H1 (cell line): ENCODE data around the gene COL1A1. TPM values are rescaled to one million over a fixed set of nuclear protein-coding genes. Genes with fewer than 3 reads are reported as not detected.
A peak's percentile ranks its signal among the peaks of the same experiment; 100 is the strongest.

ENCODE experiments used
- CTCF ChIA-PET: fragments of 300-600 bp; sonication (Branson Sonifier 250); formaldehyde crosslinking; loops from one replicate; lab custom pipeline; 2021; ENCODE audit not compliant: partially characterized antibody; lab: Charles Lee
- POLR2A ChIA-PET: fragments of 300-600 bp; sonication (Branson Sonifier 250); formaldehyde crosslinking; loops from one replicate; lab custom pipeline; 2021; ENCODE audit warnings: inconsistent platforms; ENCODE audit not compliant: partially characterized antibody; lab: Charles Lee
- DNase-seq, 2 experiments: peaks; one replicate each; pipeline versions ENCODE4 v3.0.0 to v3.0.0-alpha.2; 2010 to 2022; ENCODE audit warnings: low spot score in 2 of 2, low read depth in 1 of 2, mixed read lengths in 1 of 2
- FAIRE-seq: peaks from 2 replicates; lab custom pipeline; 2011; peaks lifted over from hg19 to GRCh38; lab: Jason Lieb, UNC
- H2AFZ ChIP-seq: 2 replicates; pipeline ENCODE4 v1.8.1; 2012; ENCODE audit warnings: low read length, inconsistent platforms
- H2AK5ac ChIP-seq: 2 replicates; pipeline ENCODE4 v1.6.1; 2013; ENCODE audit warnings: low read depth, low read length
- H2BK120ac ChIP-seq: replicated peaks from 2 replicates; pipeline ENCODE3; 2013; ENCODE audit warnings: low read depth, low read length, inconsistent platforms
- H2BK12ac ChIP-seq: 2 replicates; pipeline ENCODE4 v1.6.1; 2013; ENCODE audit warnings: low read depth, low read length
- H2BK15ac ChIP-seq: 2 replicates; pipeline ENCODE4 v1.6.1; 2013; ENCODE audit warnings: low read length
- H2BK20ac ChIP-seq: 2 replicates; pipeline ENCODE4 v1.6.1; 2013; ENCODE audit warnings: low read length
- H2BK5ac ChIP-seq: 2 replicates; pipeline ENCODE4 v1.6.1; 2013; ENCODE audit warnings: low read depth, low read length
- H3K14ac ChIP-seq: 2 replicates; pipeline ENCODE4 v1.6.1; 2013; ENCODE audit warnings: inconsistent platforms; ENCODE audit not compliant: insufficient read length
- H3K18ac ChIP-seq: 2 replicates; pipeline ENCODE4 v1.6.1; 2013; ENCODE audit warnings: low read length; ENCODE audit errors: extremely low read depth
- H3K23ac ChIP-seq: 2 replicates; pipeline ENCODE4 v1.6.1; 2013; ENCODE audit warnings: inconsistent platforms; ENCODE audit not compliant: insufficient read length
- H3K23me2 ChIP-seq: 2 replicates; pipeline ENCODE4 v1.6.1; 2013; ENCODE audit warnings: low read depth, low read length
- H3K27ac ChIP-seq: 2 replicates; pipeline ENCODE4 v1.6.1; 2011; ENCODE audit warnings: low read depth, low read length, inconsistent platforms
- H3K27me3 ChIP-seq, 4 experiments: replicated peaks in 1 of 4; 1 replicate in 1 of 4; 2 replicates in 3 of 4; pipeline versions ENCODE4 v1.6.1 to v1.8.1; 2011 to 2013; ENCODE audit warnings: low read length in 3 of 4, mild to moderate bottlenecking in 3 of 4, inconsistent platforms in 2 of 4, mixed read lengths in 2 of 4, moderate library complexity in 1 of 4; ENCODE audit not compliant: control insufficient read depth in 3 of 4, insufficient read depth in 3 of 4; ENCODE audit errors: extremely low read depth in 1 of 4
- H3K36me3 ChIP-seq, 4 experiments: 2 replicates each; pipeline versions ENCODE4 v1.6.1 to v1.8.1; 2011 to 2013; ENCODE audit warnings: mild to moderate bottlenecking in 4 of 4, low read length in 3 of 4, moderate library complexity in 2 of 4, control low read depth in 1 of 4, inconsistent platforms in 1 of 4; ENCODE audit not compliant: insufficient read depth in 4 of 4, control insufficient read depth in 2 of 4
- H3K4ac ChIP-seq: replicated peaks from 2 replicates; pipeline ENCODE3; 2013; ENCODE audit warnings: low read length, low read depth, mixed read lengths, inconsistent platforms; ENCODE audit not compliant: insufficient read length
- H3K4me1 ChIP-seq, 4 experiments: replicated peaks in 1 of 4; 1 replicate in 1 of 4; 2 replicates in 3 of 4; pipeline versions ENCODE4 v1.6.1 to v1.8.1; 2011 to 2013; ENCODE audit warnings: low read length in 3 of 4, inconsistent platforms in 2 of 4, mixed read lengths in 1 of 4; ENCODE audit not compliant: insufficient read depth in 4 of 4, control insufficient read depth in 3 of 4
- H3K4me2 ChIP-seq, 2 experiments: 2 replicates each; pipeline versions ENCODE4 v1.6.1 to v1.8.1; 2011 to 2013; ENCODE audit warnings: low read depth in 2 of 2, low read length in 2 of 2, control low read depth in 1 of 2, inconsistent platforms in 1 of 2, mild to moderate bottlenecking in 1 of 2; ENCODE audit not compliant: insufficient read depth in 1 of 2
- H3K4me3 ChIP-seq, 4 experiments: fragments of 200-600, 300-600 bp in 1 of 4; sonication (generic), shearing (Covaris generic), sonication (Bioruptor Twin) in 1 of 4; 2 replicates each; pipeline versions ENCODE4 v1.5.1 to v1.8.1; 2011 to 2016; ENCODE audit warnings: low read length in 4 of 4, low read depth in 3 of 4, control low read depth in 2 of 4, inconsistent platforms in 2 of 4, mild to moderate bottlenecking in 2 of 4, mixed read lengths in 1 of 4, moderate library complexity in 1 of 4; ENCODE audit not compliant: insufficient read depth in 2 of 4; ENCODE audit errors: extremely low read depth in 1 of 4
- H3K56ac ChIP-seq: replicated peaks from 2 replicates; pipeline ENCODE3; 2013; ENCODE audit warnings: low read depth, mild to moderate bottlenecking, mixed read lengths, low read length, inconsistent platforms; ENCODE audit not compliant: insufficient read length
- H3K79me1 ChIP-seq: 2 replicates; pipeline ENCODE4 v1.6.1; 2013; ENCODE audit warnings: low read depth, low read length, control low read depth
- H3K79me2 ChIP-seq, 2 experiments: 2 replicates each; pipeline versions ENCODE4 v1.6.1 to v1.8.1; 2012 to 2013; ENCODE audit warnings: low read length in 2 of 2, mild to moderate bottlenecking in 2 of 2, inconsistent platforms in 1 of 2; ENCODE audit not compliant: insufficient read depth in 2 of 2, control insufficient read depth in 1 of 2
- H3K9ac ChIP-seq, 4 experiments: replicated peaks in 1 of 4; 1 replicate in 1 of 4; 2 replicates in 3 of 4; pipeline versions ENCODE4 v1.6.1 to v1.8.1; 2011 to 2013; ENCODE audit warnings: low read depth in 3 of 4, low read length in 3 of 4, control low read depth in 2 of 4, mild to moderate bottlenecking in 2 of 4, moderate library complexity in 2 of 4, inconsistent platforms in 1 of 4; ENCODE audit errors: extremely low read depth in 1 of 4
- H3K9me3 ChIP-seq, 2 experiments: 2 replicates each; pipeline versions ENCODE4 v1.6.1 to v1.8.1; 2012 to 2013; ENCODE audit warnings: mild to moderate bottlenecking in 2 of 2, moderate library complexity in 2 of 2, control low read depth in 1 of 2, inconsistent platforms in 1 of 2, low read depth in 1 of 2, low read length in 1 of 2, mixed read lengths in 1 of 2; ENCODE audit not compliant: insufficient read depth in 2 of 2
- H4K20me1 ChIP-seq, 2 experiments: replicated peaks in 1 of 2; 2 replicates each; pipeline versions ENCODE3 to v1.8.1; 2011 to 2013; ENCODE audit warnings: inconsistent platforms in 2 of 2, low read length in 2 of 2, mild to moderate bottlenecking in 1 of 2; ENCODE audit not compliant: insufficient read depth in 2 of 2, control insufficient read depth in 1 of 2
- H4K5ac ChIP-seq: 2 replicates; pipeline ENCODE4 v1.6.1; 2013; ENCODE audit warnings: low read length, low read depth, mixed read lengths, inconsistent platforms; ENCODE audit not compliant: insufficient read length
- H4K8ac ChIP-seq: 2 replicates; pipeline ENCODE4 v1.8.0; 2013; ENCODE audit warnings: mild to moderate bottlenecking, moderate library complexity, low read length, inconsistent platforms; ENCODE audit not compliant: insufficient read depth; ENCODE audit errors: extremely low read depth
- H4K91ac ChIP-seq: replicated peaks from 2 replicates; pipeline ENCODE3; 2013; ENCODE audit warnings: low read length, mixed read lengths, inconsistent platforms; ENCODE audit not compliant: insufficient read length
- ASH2L ChIP-seq: fragments of 200-600, 300-600 bp; sonication (generic); IDR thresholded peaks from one replicate; pipeline ENCODE4 v1.7.1; 2017; ENCODE audit warnings: low read length
- BACH1 ChIP-seq: IDR thresholded peaks from 2 replicates; pipeline ENCODE4 v1.6.1; 2012; ENCODE audit warnings: low read length, improper control_type of control experiment
- FOSL1 ChIP-seq: IDR thresholded peaks from 2 replicates; pipeline ENCODE4 v1.6.1; 2011; ENCODE audit warnings: mild to moderate bottlenecking, low read depth, low read length, moderate library complexity; ENCODE audit not compliant: insufficient read depth
- POU5F1 ChIP-seq: IDR thresholded peaks from 2 replicates; pipeline ENCODE4 v1.6.1; 2011; ENCODE audit warnings: low read depth, mild to moderate bottlenecking, low read length, moderate library complexity
- RFX5 ChIP-seq: IDR thresholded peaks from 2 replicates; pipeline ENCODE4 v1.6.1; 2011; ENCODE audit warnings: low read depth, low read length, improper control_type of control experiment, borderline replicate concordance
- SIX5 ChIP-seq: IDR thresholded peaks from 2 replicates; pipeline ENCODE4 v1.6.1; 2011; ENCODE audit warnings: mild to moderate bottlenecking, low read depth, low read length
- TAF1 ChIP-seq: IDR thresholded peaks from 2 replicates; pipeline ENCODE4 v1.6.1; 2011; ENCODE audit warnings: mild to moderate bottlenecking, low read depth, low read length
- ZNF274 ChIP-seq: IDR thresholded peaks from 2 replicates; pipeline ENCODE4 v1.7.0; 2012; ENCODE audit warnings: low read length, borderline replicate concordance; ENCODE audit errors: extremely low read depth
- WGBS, 2 experiments: shearing (Covaris generic) in 1 of 2; methylation state at CpG; one replicate each; pipeline versions ENCODE4 v1.1.6 to v1.1.7; 2013 to 2015; ENCODE audit warnings: low lambda C conversion rate in 2 of 2, mixed read lengths in 2 of 2, inconsistent platforms in 1 of 2, low coverage in 1 of 2, missing lambda C conversion rate in 1 of 2; ENCODE audit not compliant: insufficient replicate concordance in 2 of 2, insufficient coverage in 1 of 2, insufficient read length in 1 of 2; ENCODE audit errors: extremely low coverage in 1 of 2, missing lambda C conversion rate in 1 of 2; 5-methylcytosine and 5-hydroxymethylcytosine counted together
- polyA plus RNA-seq, 7 experiments: library from polyadenylated mRNA; depleted of rRNA in 3 of 7; stranded (reverse) in 5 of 7; unstranded in 2 of 7; fragments of >200 nt in 5 of 7; fragments of 200-250 nt in 2 of 7; gene quantifications; 1 replicate in 5 of 7; 2 replicates in 1 of 7; 4 replicates in 1 of 7; pipeline versions ENCODE4 v1.2.1 to v1.2.3, GENCODE V29; 2011 to 2013; ENCODE audit warnings: missing spikeins in 2 of 7, mixed read lengths in 2 of 7
- total RNA-seq: library from RNA; stranded (reverse); fragmentation: NEBNext Ultra II Directional; extraction: Animal tissue kit (Norgen Biotek cat#: 25700); gene quantifications from 2 replicates; pipeline ENCODE4 v1.2.1, GENCODE V29; 2021

The COL1A1 gene
- total and polyA plus RNA-seq, 2 of the 8 experiments (the other 6 are each of a cell fraction or from before 2014, with no cell fraction given) = 14.1 to 80.4 TPM

DNA sequence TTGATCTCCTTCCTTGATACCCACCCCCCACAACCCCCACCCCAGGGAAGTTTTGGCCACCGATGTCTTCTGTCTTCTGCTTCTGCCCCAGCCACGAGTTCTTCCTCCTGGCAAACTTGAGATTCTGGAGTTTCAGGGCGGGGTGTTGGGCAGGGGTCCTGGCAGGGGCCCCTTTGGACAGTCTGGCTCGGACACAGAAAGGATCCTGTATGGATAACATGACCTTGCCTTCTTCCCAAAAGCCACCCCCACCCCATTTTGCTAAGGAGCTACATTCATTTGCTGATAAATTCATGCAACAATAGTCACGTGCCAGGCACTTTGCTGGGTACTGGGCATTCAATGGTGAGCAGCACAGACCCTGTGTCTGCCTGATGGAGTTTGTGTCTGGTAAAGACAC is 5.9 kb upstream of the COL1A1 start:
- DNase-seq (peak in 1 of 2 experiments; percentile 47), FAIRE-seq (no peak)
- no peaks in the 10 kb centered on the region; the same call in 1 of the 2 replicates for H3K23me2 ChIP-seq
- no peak overlapping the region for H3K23ac ChIP-seq
- H2BK20ac ChIP-seq = peak overlapping the region; percentile 36
- H3K27ac ChIP-seq = no peak overlapping the region
- H2AFZ ChIP-seq = no peak overlapping the region
- no peaks in the 10 kb centered on the region for H3K9me3 ChIP-seq
- no peak for TF ChIP-seq FOSL1
- no peak for TF ChIP-seq ASH2L
- TF ChIP-seq RFX5 = no peak
- no peak for TF ChIP-seq POU5F1
- TF ChIP-seq ZNF274 = no peak
- TF ChIP-seq BACH1 = no peak
- TF ChIP-seq SIX5 = no peak
- TF ChIP-seq TAF1 = no peak
- H3K36me3 ChIP-seq = no peaks in the 10 kb centered on the region
- H3K4me3 ChIP-seq = 0 out of 8 replicates have a peak overlapping the region, but pooled peaks of 1 of the 4 experiments have one; percentile 7
- H2BK15ac ChIP-seq = peak overlapping the region; percentile 6
- POLR2A ChIA-PET = interaction anchor here (1.2 to 1.5 kb wide), 3 partner anchors 13 to 124 kb away, joined by 3 to 4 read pairs (median 3); no protein-coding TSS in a partner anchor
- CTCF ChIA-PET = interaction anchor here (1.5 to 24.4 kb wide), 5 partner anchors 7 to 74 kb away, joined by 3 to 1349 read pairs (median 145); partner anchors contain the start of gene TMEM92
- H2BK12ac ChIP-seq = peak overlapping the region; percentile 3; the same call in 1 of the 2 replicates
- H4K8ac ChIP-seq = no peak overlapping the region
- H3K79me2 ChIP-seq = no peaks in the 10 kb centered on the region
- peak overlapping the region; percentile 35 for H2BK120ac ChIP-seq
- H3K14ac ChIP-seq = no peak overlapping the region
- peak overlapping the region; percentile 96; the same call in 1 of the 2 replicates for H2BK5ac ChIP-seq
- 0 out of 4 replicates have a peak overlapping the region, but pooled peaks of 1 of the 2 experiments have one; percentile 35 for H3K4me2 ChIP-seq
- H3K18ac ChIP-seq = peak overlapping the region; percentile 11
- peaks cover 18 to 40% (median 36%) of the 10 kb centered on the region in 4 experiments for H3K4me1 ChIP-seq
- no peaks in the 10 kb centered on the region for H4K20me1 ChIP-seq
- H3K79me1 ChIP-seq = no peaks in the 10 kb centered on the region
- peak overlapping the region; percentile 55 for H3K4ac ChIP-seq
- no peak overlapping the region for H3K9ac ChIP-seq
- peaks cover 0 to 14% (median 4%) of the 10 kb centered on the region in 4 experiments; a peak in 3 of 7 replicates for H3K27me3 ChIP-seq
- H2AK5ac ChIP-seq = no peak overlapping the region
- peak overlapping the region; percentile 58 for H4K5ac ChIP-seq
- 58% methylated on average over 3 of the region's 5 CpGs; no CpG with 5 or more reads in 1 of the 2 experiments for WGBS, 2 experiments
- H3K56ac ChIP-seq = no peak overlapping the region
- peak overlapping the region; percentile 91 for H4K91ac ChIP-seq
